ENCODE measurements around the gene PSD2. TPM values are rescaled to one million over a fixed set of nuclear protein-coding genes. Genes with fewer than 3 reads are reported as not detected.

The PSD2 gene
- total and polyA plus RNA-seq, 2 donors = 0.82 to 0.90 TPM

DNA sequence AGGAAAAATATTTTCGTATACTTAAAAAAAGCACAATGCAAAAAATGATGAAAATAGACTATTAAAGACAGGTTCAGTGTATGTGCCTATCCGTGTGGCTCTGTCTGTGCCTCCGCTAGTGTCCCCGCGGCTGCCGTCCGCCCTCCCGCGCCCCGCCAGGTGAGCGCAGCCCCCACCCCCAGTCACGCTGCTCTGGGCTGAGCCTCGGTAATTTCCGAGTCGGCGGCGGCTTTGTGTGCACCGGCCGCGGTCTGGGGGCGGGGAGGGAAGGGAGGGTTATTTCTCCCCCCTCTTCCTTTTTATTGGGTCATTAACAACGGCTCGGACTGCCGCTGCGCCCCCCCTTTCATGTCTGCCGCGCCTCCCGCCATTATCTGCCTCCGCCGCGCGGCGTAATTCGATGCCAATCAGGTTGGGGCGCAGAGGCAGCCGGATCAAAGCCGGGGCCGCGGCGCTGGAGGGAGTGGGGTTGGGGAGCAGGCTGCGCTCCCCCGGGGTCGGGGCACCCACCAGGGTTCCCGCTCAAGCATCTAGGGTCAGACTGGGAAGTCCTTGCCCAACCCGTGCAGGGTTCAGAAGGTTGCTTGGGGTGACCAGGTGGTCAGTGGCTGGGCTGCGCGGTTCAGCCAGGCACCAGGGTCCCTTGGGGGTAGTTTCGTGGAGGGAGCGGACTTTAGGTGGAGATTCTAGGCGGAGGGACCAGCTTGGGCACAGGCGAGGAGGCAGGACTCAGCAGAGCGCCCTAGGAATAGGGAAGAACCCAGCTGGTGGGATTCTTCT lies 39.5 kb upstream of the PSD2 start:
- Histone ChIP-seq H3K9me3 (ENCODE audit: control insufficient read depth in 2 of 2, insufficient read depth in 1 of 2, low read length in 1 of 2) (peaks cover 0 to 5% of the 10 kb centered on the region in 2 donors), H3K27me3 (ENCODE audit: control insufficient read depth in 2 of 2, insufficient read depth in 1 of 2, low read length in 1 of 2) (peaks cover 17 to 97% of the 10 kb centered on the region in 2 donors), H3K27ac (ENCODE audit: low read depth in 1 of 2, low read length in 1 of 2) (no peak overlapping the region), H3K36me3 (ENCODE audit: control insufficient read depth in 2 of 2, insufficient read depth in 2 of 2, low read length in 1 of 2) (no peaks in the 10 kb centered on the region), H3K4me3 (ENCODE audit: low read length in 2 of 2) (peak overlapping the region in 1 of 2 donors; percentile 10), H3K4me1 (ENCODE audit: control insufficient read depth in 2 of 2, insufficient read depth in 2 of 2, low read length in 2 of 2) (peaks cover 0 to 39% of the 10 kb centered on the region in 2 donors)
- 17% methylated on average over 52 of the region's 52 CpGs for WGBS
- peak in 1 of 9 donors; percentile 34 for DNase-seq (ENCODE audit: low read depth in 6 of 9, low spot score in 9 of 9)

- no peak overlapping the region for H3K4me3 ChIP-seq (ENCODE audit: low read length in 2 of 2)
- H3K27ac ChIP-seq (ENCODE audit: low read depth in 1 of 2, low read length in 1 of 2) = no peak overlapping the region
- H3K27me3 ChIP-seq (ENCODE audit: control insufficient read depth in 2 of 2, insufficient read depth in 1 of 2, low read length in 1 of 2) = peaks cover 17 to 100% of the 10 kb centered on the region in 2 donors
- DNase-seq (ENCODE audit: low read depth in 6 of 9, low spot score in 9 of 9) = no peak
- peaks cover 0 to 5% of the 10 kb centered on the region in 2 donors for H3K9me3 ChIP-seq (ENCODE audit: control insufficient read depth in 2 of 2, insufficient read depth in 1 of 2, low read length in 1 of 2)
- peaks cover 0 to 39% of the 10 kb centered on the region in 2 donors for H3K4me1 ChIP-seq (ENCODE audit: control insufficient read depth in 2 of 2, insufficient read depth in 2 of 2, low read length in 2 of 2)
- H3K36me3 ChIP-seq (ENCODE audit: control insufficient read depth in 2 of 2, insufficient read depth in 2 of 2, low read length in 1 of 2) = no peaks in the 10 kb centered on the region
- 100% methylated on average over 2 of the region's 2 CpGs for WGBS
Observed at GRCh38 chr5:139756971-139757370, 38.6 kb upstream of the PSD2 start.

- WGBS = 96% methylated on average over 11 of the region's 11 CpGs
- Histone ChIP-seq H3K36me3 (ENCODE audit: control insufficient read depth in 2 of 2, insufficient read depth in 2 of 2, low read length in 1 of 2) (no peaks in the 10 kb centered on the region), H3K4me1 (ENCODE audit: control insufficient read depth in 2 of 2, insufficient read depth in 2 of 2, low read length in 2 of 2) (peaks cover 0 to 40% of the 10 kb centered on the region in 2 donors), H3K4me3 (ENCODE audit: low read length in 2 of 2) (no peak overlapping the region), H3K9me3 (ENCODE audit: control insufficient read depth in 2 of 2, insufficient read depth in 1 of 2, low read length in 1 of 2) (peaks cover 0 to 5% of the 10 kb centered on the region in 2 donors), H3K27me3 (ENCODE audit: control insufficient read depth in 2 of 2, insufficient read depth in 1 of 2, low read length in 1 of 2) (peaks cover 20 to 99% of the 10 kb centered on the region in 2 donors), H3K27ac (ENCODE audit: low read depth in 1 of 2, low read length in 1 of 2) (no peak overlapping the region)
- no peak for DNase-seq (ENCODE audit: low read depth in 6 of 9, low spot score in 9 of 9)
Observed at GRCh38 chr5:139757727-139758509, 37.7 kb upstream of the PSD2 start.

- Histone ChIP-seq H3K4me3 (ENCODE audit: low read length in 2 of 2) (no peak overlapping the region), H3K27ac (ENCODE audit: low read depth in 1 of 2, low read length in 1 of 2) (no peak overlapping the region), H3K36me3 (ENCODE audit: control insufficient read depth in 2 of 2, insufficient read depth in 2 of 2, low read length in 1 of 2) (no peaks in the 10 kb centered on the region), H3K27me3 (ENCODE audit: control insufficient read depth in 2 of 2, insufficient read depth in 1 of 2, low read length in 1 of 2) (peaks cover 27 to 99% of the 10 kb centered on the region in 2 donors), H3K4me1 (ENCODE audit: control insufficient read depth in 2 of 2, insufficient read depth in 2 of 2, low read length in 2 of 2) (peaks cover 0 to 39% of the 10 kb centered on the region in 2 donors), H3K9me3 (ENCODE audit: control insufficient read depth in 2 of 2, insufficient read depth in 1 of 2, low read length in 1 of 2) (peaks cover 0 to 5% of the 10 kb centered on the region in 2 donors)
- no peak for DNase-seq (ENCODE audit: low read depth in 6 of 9, low spot score in 9 of 9)
- WGBS = 98% methylated on average over 7 of the region's 7 CpGs
Observed at GRCh38 chr5:139758510-139759075, 37.0 kb upstream of the PSD2 start.

DNA sequence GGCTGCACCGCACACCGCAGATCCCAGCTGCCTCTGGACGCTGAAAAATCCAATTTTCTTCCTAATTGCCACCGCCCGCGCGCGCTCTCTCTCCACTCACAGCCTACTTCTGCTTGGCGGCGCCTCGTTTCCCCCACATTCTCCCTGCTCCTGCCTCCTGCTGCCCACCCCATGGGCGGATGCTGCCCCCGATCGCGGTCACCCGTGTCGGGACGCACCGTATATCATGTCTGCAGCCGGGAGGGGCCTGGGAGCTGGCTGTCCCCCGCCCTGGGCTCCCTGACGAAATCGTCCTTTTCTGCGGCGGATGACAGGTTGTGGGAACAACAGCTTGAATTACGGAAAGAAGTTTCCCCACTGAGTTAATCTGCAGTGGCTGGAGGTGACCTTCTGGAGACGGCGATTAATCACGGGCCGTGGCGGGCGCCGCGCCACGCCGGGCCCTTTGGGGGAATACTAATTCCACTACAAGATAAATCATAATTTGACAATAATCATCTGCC lies 36.3 kb upstream of the PSD2 start:
- WGBS = 63% methylated on average over 36 of the region's 36 CpGs
- peaks cover 29 to 99% of the 10 kb centered on the region in 2 donors for H3K27me3 ChIP-seq (ENCODE audit: control insufficient read depth in 2 of 2, insufficient read depth in 1 of 2, low read length in 1 of 2)
- H3K9me3 ChIP-seq (ENCODE audit: control insufficient read depth in 2 of 2, insufficient read depth in 1 of 2, low read length in 1 of 2) = peaks cover 0 to 5% of the 10 kb centered on the region in 2 donors
- H3K4me3 ChIP-seq (ENCODE audit: low read length in 2 of 2) = no peak overlapping the region
- no peaks in the 10 kb centered on the region for H3K36me3 ChIP-seq (ENCODE audit: control insufficient read depth in 2 of 2, insufficient read depth in 2 of 2, low read length in 1 of 2)
- peaks cover 0 to 45% of the 10 kb centered on the region in 2 donors for H3K4me1 ChIP-seq (ENCODE audit: control insufficient read depth in 2 of 2, insufficient read depth in 2 of 2, low read length in 2 of 2)
- DNase-seq (ENCODE audit: low read depth in 6 of 9, low spot score in 9 of 9) = no peak
- H3K27ac ChIP-seq (ENCODE audit: low read depth in 1 of 2, low read length in 1 of 2) = no peak overlapping the region

DNA sequence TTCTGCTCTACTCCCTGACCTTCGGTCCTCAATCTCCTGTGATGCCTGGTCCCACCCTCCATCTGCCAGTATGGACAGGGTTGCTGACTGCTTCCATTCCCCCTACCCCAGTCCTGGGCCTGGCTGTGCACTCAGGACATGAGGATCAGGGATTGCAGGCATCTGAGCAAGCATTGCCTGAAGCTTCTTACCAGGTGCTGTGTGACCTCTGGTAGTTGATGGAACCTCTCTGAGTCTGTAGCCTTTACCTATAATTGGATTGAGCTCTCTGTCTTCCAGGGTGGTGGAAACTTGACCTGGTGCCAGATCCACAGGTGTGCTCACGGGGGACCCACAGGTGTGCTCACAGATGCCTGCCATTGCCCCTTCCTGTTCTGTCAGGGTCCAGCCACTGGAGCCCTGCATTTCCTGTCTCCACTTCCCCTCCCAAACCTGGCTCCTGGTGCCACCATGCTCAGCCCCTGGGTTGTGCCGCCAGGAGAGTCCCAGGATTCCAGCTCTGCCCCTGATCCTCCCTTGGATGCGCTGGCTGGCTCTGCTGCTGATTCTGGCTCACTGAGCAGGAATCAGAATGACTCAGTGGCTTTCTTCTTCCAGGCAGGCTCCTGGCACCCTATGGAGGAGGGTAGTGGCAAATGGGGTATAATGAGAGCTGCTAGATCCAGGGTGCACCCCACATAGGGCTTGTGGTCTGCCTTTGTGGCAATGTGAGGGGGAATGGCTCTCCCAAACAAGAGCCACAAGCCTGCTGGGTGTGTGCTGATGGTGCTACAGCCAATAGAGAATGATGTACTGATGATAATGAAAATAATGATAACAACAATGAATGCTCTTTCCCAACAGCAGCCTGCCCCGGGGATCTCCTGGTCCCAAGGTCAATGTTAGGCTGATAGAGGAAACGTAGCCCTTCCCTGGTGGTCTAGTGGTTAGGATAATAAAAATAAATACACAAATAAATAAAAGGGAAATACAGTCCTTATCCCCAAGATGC lies 35.2 kb upstream of the PSD2 start:
- H3K4me3 ChIP-seq (ENCODE audit: low read length in 2 of 2) = no peak overlapping the region
- peaks cover 33 to 99% of the 10 kb centered on the region in 2 donors for H3K27me3 ChIP-seq (ENCODE audit: control insufficient read depth in 2 of 2, insufficient read depth in 1 of 2, low read length in 1 of 2)
- no peaks in the 10 kb centered on the region for H3K36me3 ChIP-seq (ENCODE audit: control insufficient read depth in 2 of 2, insufficient read depth in 2 of 2, low read length in 1 of 2)
- H3K27ac ChIP-seq (ENCODE audit: low read depth in 1 of 2, low read length in 1 of 2) = no peak overlapping the region
- 84% methylated on average over 6 of the region's 6 CpGs for WGBS
- peaks cover 0 to 5% of the 10 kb centered on the region in 2 donors for H3K9me3 ChIP-seq (ENCODE audit: control insufficient read depth in 2 of 2, insufficient read depth in 1 of 2, low read length in 1 of 2)
- DNase-seq (ENCODE audit: low read depth in 6 of 9, low spot score in 9 of 9) = no peak
- peaks cover 0 to 49% of the 10 kb centered on the region in 2 donors for H3K4me1 ChIP-seq (ENCODE audit: control insufficient read depth in 2 of 2, insufficient read depth in 2 of 2, low read length in 2 of 2)

DNA sequence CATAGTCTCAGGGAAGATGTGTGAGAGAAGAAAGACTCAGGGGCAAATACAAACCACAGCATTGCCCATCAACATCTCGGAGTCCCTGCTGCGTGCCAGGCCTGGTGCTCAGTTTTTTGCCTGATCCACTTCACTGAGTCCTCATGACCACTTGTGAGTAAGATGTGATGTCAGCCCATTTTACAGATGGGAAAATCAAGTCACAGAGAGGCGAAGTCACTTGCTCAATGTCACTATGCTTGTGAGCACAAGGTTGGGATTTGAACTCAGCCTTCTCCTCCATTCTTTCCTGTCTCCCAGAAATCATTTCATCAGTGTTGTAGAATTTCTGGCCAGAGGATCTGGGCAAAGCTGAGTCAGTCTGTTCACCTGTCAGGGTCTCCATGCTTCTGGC lies 34.6 kb upstream of the PSD2 start:
- DNase-seq (ENCODE audit: low read depth in 6 of 9, low spot score in 9 of 9) = no peak
- Histone ChIP-seq H3K27me3 (ENCODE audit: control insufficient read depth in 2 of 2, insufficient read depth in 1 of 2, low read length in 1 of 2) (peaks cover 28 to 93% of the 10 kb centered on the region in 2 donors), H3K36me3 (ENCODE audit: control insufficient read depth in 2 of 2, insufficient read depth in 2 of 2, low read length in 1 of 2) (no peaks in the 10 kb centered on the region), H3K4me3 (ENCODE audit: low read length in 2 of 2) (no peak overlapping the region), H3K4me1 (ENCODE audit: control insufficient read depth in 2 of 2, insufficient read depth in 2 of 2, low read length in 2 of 2) (peaks cover 0 to 48% of the 10 kb centered on the region in 2 donors), H3K9me3 (ENCODE audit: control insufficient read depth in 2 of 2, insufficient read depth in 1 of 2, low read length in 1 of 2) (peaks cover 0 to 2% of the 10 kb centered on the region in 2 donors), H3K27ac (ENCODE audit: low read depth in 1 of 2, low read length in 1 of 2) (no peak overlapping the region)
- 98% methylated on average over 3 of the region's 3 CpGs for WGBS

- no peak overlapping the region for H3K4me3 ChIP-seq (ENCODE audit: low read length in 2 of 2)
- H3K27me3 ChIP-seq (ENCODE audit: control insufficient read depth in 2 of 2, insufficient read depth in 1 of 2, low read length in 1 of 2) = peaks cover 25 to 92% of the 10 kb centered on the region in 2 donors
- 80% methylated on average over 4 of the region's 4 CpGs for WGBS
- no peak for DNase-seq (ENCODE audit: low read depth in 6 of 9, low spot score in 9 of 9)
- no peaks in the 10 kb centered on the region for H3K36me3 ChIP-seq (ENCODE audit: control insufficient read depth in 2 of 2, insufficient read depth in 2 of 2, low read length in 1 of 2)
- H3K27ac ChIP-seq (ENCODE audit: low read depth in 1 of 2, low read length in 1 of 2) = no peak overlapping the region
- peaks cover 0 to 45% of the 10 kb centered on the region in 2 donors for H3K4me1 ChIP-seq (ENCODE audit: control insufficient read depth in 2 of 2, insufficient read depth in 2 of 2, low read length in 2 of 2)
- H3K9me3 ChIP-seq (ENCODE audit: control insufficient read depth in 2 of 2, insufficient read depth in 1 of 2, low read length in 1 of 2) = no peaks in the 10 kb centered on the region
Observed at GRCh38 chr5:139761501-139761900, 34.1 kb upstream of the PSD2 start.
